ENCODE measurements around the gene OBP2A. TPM values are rescaled to one million over a fixed set of nuclear protein-coding genes. Genes with fewer than 3 reads are reported as not detected.

The OBP2A gene
- total RNA-seq, 1 experiment from 2014 or later, result not detected

DNA sequence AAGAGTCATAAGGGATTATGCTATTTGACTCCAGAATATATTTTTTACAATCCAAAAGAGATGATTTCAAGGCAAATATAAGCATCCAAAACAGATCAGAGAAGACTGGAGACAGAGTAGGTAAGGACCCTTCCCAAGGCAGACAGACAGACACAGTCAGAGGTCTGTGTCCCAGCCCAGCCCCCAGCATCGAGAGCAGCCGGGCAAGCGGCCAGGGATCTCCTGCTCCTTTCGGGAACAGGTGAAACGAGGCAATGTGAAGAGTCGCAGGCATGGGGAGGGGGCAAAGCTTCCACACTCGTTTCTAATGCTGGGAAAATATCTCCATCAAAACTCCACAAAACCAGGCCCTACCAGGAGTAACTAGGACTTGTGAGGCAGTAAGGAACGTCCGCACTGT is 21.4 kb downstream of the OBP2A start:
- Mint-ChIP-seq H3K27me3 (ENCODE audit: unreplicated experiment) (peaks cover 59% of the 10 kb centered on the region), H3K4me3 (ENCODE audit: low read depth, unreplicated experiment) (no peak overlapping the region), H3K27ac (ENCODE audit: unreplicated experiment) (no peak overlapping the region), H3K4me1 (ENCODE audit: low read depth, unreplicated experiment) (peaks cover 6% of the 10 kb centered on the region), H3K36me3 (ENCODE audit: insufficient read depth, unreplicated experiment) (no peaks in the 10 kb centered on the region), H3K9me3 (ENCODE audit: low read depth, unreplicated experiment) (peaks cover 2% of the 10 kb centered on the region)
- no peak for DNase-seq
- CTCF ChIA-PET, result no interaction called here
- intact Hi-C loops (cut with micrococcal nuclease; ENCODE audit: unreplicated experiment), result no loop called here
- no TSS peak for BruUV-seq (replicated peaks)
- TF ChIP-seq, protein P1, sequence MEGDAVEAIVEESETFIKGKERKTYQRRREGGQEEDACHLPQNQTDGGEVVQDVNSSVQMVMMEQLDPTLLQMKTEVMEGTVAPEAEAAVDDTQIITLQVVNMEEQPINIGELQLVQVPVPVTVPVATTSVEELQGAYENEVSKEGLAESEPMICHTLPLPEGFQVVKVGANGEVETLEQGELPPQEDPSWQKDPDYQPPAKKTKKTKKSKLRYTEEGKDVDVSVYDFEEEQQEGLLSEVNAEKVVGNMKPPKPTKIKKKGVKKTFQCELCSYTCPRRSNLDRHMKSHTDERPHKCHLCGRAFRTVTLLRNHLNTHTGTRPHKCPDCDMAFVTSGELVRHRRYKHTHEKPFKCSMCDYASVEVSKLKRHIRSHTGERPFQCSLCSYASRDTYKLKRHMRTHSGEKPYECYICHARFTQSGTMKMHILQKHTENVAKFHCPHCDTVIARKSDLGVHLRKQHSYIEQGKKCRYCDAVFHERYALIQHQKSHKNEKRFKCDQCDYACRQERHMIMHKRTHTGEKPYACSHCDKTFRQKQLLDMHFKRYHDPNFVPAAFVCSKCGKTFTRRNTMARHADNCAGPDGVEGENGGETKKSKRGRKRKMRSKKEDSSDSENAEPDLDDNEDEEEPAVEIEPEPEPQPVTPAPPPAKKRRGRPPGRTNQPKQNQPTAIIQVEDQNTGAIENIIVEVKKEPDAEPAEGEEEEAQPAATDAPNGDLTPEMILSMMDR (IDR thresholded peaks at IDR 0.05; ENCODE audit: unreplicated experiment), result no peak

DNA sequence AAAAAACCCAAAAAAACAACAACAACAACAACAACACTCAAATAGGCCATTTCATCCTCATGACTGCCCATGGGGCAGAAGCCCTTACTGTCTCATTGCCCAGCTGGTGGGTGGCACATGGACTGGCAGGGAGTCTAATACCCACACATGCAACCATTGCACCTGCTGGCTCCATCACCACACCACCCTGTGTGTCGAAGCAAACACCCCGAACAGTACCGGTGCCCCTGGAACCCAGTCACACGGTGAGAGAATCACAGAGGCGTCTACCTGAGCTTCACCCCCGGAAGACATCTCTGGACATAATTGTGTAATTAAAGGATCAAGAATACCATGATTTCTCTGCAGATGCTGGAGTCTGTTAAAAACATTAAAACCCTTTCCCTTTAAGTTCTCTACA is 22.1 kb downstream of the OBP2A start:
- TF ChIP-seq, protein P1 (IDR thresholded peaks at IDR 0.05; ENCODE audit: unreplicated experiment), result no peak
- intact Hi-C loops (cut with micrococcal nuclease; ENCODE audit: unreplicated experiment), result no loop called here
- Mint-ChIP-seq H3K27me3 (ENCODE audit: unreplicated experiment) (peaks cover 59% of the 10 kb centered on the region), H3K36me3 (ENCODE audit: insufficient read depth, unreplicated experiment) (no peaks in the 10 kb centered on the region), H3K4me3 (ENCODE audit: low read depth, unreplicated experiment) (no peak overlapping the region), H3K4me1 (ENCODE audit: low read depth, unreplicated experiment) (peaks cover 6% of the 10 kb centered on the region), H3K9me3 (ENCODE audit: low read depth, unreplicated experiment) (peaks cover 2% of the 10 kb centered on the region), H3K27ac (ENCODE audit: unreplicated experiment) (no peak overlapping the region)
- no TSS peak for BruUV-seq (replicated peaks)
- CTCF ChIA-PET, result no interaction called here
- no peak for DNase-seq

GRCh38 chr9:135570456-135570855 is 24.5 kb downstream of the OBP2A start:
- H3K4me1 Mint-ChIP-seq (ENCODE audit: low read depth, unreplicated experiment), result peaks cover 6% of the 10 kb centered on the region

GRCh38 chr9:135572233-135572632 is 26.3 kb downstream of the OBP2A start:
- H3K4me3 Mint-ChIP-seq (ENCODE audit: low read depth, unreplicated experiment), result no peak overlapping the region
- intact Hi-C loops (cut with micrococcal nuclease; ENCODE audit: unreplicated experiment), result no loop called here
- no peaks in the 10 kb centered on the region for H3K36me3 Mint-ChIP-seq (ENCODE audit: insufficient read depth, unreplicated experiment)
- DNase-seq, result no peak
- peaks cover 25% of the 10 kb centered on the region for H3K27me3 Mint-ChIP-seq (ENCODE audit: unreplicated experiment)
- TF ChIP-seq, protein P1 (IDR thresholded peaks at IDR 0.05; ENCODE audit: unreplicated experiment), result no peak
- no TSS peak for BruUV-seq (replicated peaks)
- CTCF ChIA-PET, result no interaction called here
- no peak overlapping the region for H3K27ac Mint-ChIP-seq (ENCODE audit: unreplicated experiment)
- H3K4me1 Mint-ChIP-seq (ENCODE audit: low read depth, unreplicated experiment), result no peaks in the 10 kb centered on the region
- H3K9me3 Mint-ChIP-seq (ENCODE audit: low read depth, unreplicated experiment), result no peaks in the 10 kb centered on the region

More at GRCh38 chr9:135570456-135570855, 24.5 kb downstream of the OBP2A start:
- Mint-ChIP-seq H3K27ac (ENCODE audit: unreplicated experiment) (no peak overlapping the region), H3K9me3 (ENCODE audit: low read depth, unreplicated experiment) (no peaks in the 10 kb centered on the region), H3K4me3 (ENCODE audit: low read depth, unreplicated experiment) (no peak overlapping the region), H3K27me3 (ENCODE audit: unreplicated experiment) (peaks cover 43% of the 10 kb centered on the region), H3K36me3 (ENCODE audit: insufficient read depth, unreplicated experiment) (no peaks in the 10 kb centered on the region)
- TF ChIP-seq, protein P1 (IDR thresholded peaks at IDR 0.05; ENCODE audit: unreplicated experiment), result no peak
- intact Hi-C loops (cut with micrococcal nuclease; ENCODE audit: unreplicated experiment), result no loop called here
- CTCF ChIA-PET, result no interaction called here
- BruUV-seq (replicated peaks), result no TSS peak
- no peak for DNase-seq
